GM12878 (cell line): ENCODE data around the gene BCAS3. TPM values are rescaled to one million over a fixed set of nuclear protein-coding genes. Genes with fewer than 3 reads are reported as not detected.

Experiments
- ATAC-seq: fragments of 200-7000 bp; cut with Tn5 transposase; 3 replicates; pipeline ENCODE4 v1.9.1; 2020; ENCODE audit warnings: mild to moderate bottlenecking, moderate library complexity
- BruUV-seq: library from RNA; stranded (reverse); fragments of 400-500 nt; replicated peaks from 2 replicates; lab custom pipeline; 2021; lab: Mats Ljungman, UMichigan
- CTCF ChIA-PET: fragments of 300-600 bp; sonication (Branson Sonifier 250); formaldehyde crosslinking; extraction: SDS; loops from one replicate; lab custom pipeline; 2021; ENCODE audit warnings: inconsistent platforms; lab: Yijun Ruan, JAX
- POLR2A ChIA-PET: fragments of 350-600 bp; formaldehyde crosslinking; extraction: SDS; loops from one replicate; lab custom pipeline; 2021; ENCODE audit warnings: inconsistent platforms; lab: Charles Lee
- RAD21 ChIA-PET: fragments of 300-600 bp; sonication (Branson Sonifier 250); formaldehyde crosslinking; loops from one replicate; lab custom pipeline; 2023; ENCODE audit warnings: antibody characterized with exemption; ENCODE audit not compliant: unreplicated experiment; lab: Charles Lee
- SMC1A ChIA-PET: fragments of 300-600 bp; sonication (Branson Sonifier 250); formaldehyde crosslinking; loops from one replicate; lab custom pipeline; 2023; ENCODE audit not compliant: unreplicated experiment, uncharacterized antibody; lab: Charles Lee
- DNase-seq: peaks from one replicate; pipeline ENCODE4 v3.0.0-alpha.2; 2011; ENCODE audit warnings: low read depth, low spot score
- FAIRE-seq: peaks from 3 replicates; lab custom pipeline; 2011; peaks lifted over from hg19 to GRCh38; lab: Jason Lieb, UNC
- H2AFZ ChIP-seq: 2 replicates; pipeline ENCODE4 v1.6.0; 2011; ENCODE audit warnings: low read depth, low read length, control low read depth; ENCODE audit not compliant: control insufficient read depth
- H3K27ac ChIP-seq: 2 replicates; pipeline ENCODE4 v1.5.1; 2011; ENCODE audit warnings: control low read depth; ENCODE audit not compliant: control insufficient read depth, insufficient read depth
- H3K27me3 ChIP-seq, 2 experiments: replicated peaks in 1 of 2; 2 replicates each; pipeline versions ENCODE4 v1.6.0 to v1.6.1; 2011; ENCODE audit warnings: low read length in 1 of 2; ENCODE audit not compliant: control insufficient read depth in 2 of 2, insufficient read depth in 2 of 2
- H3K36me3 ChIP-seq, 2 experiments: 2 replicates each; pipeline ENCODE4 v1.5.1; 2011; ENCODE audit warnings: low read length in 1 of 2; ENCODE audit not compliant: control insufficient read depth in 2 of 2, insufficient read depth in 2 of 2
- H3K4me1 ChIP-seq: 2 replicates; pipeline ENCODE4 v1.6.1; 2011; ENCODE audit warnings: mild to moderate bottlenecking, low read length, moderate library complexity, mixed read lengths; ENCODE audit not compliant: control insufficient read depth, insufficient read depth
- H3K4me2 ChIP-seq: 2 replicates; pipeline ENCODE4 v1.6.0; 2011; ENCODE audit warnings: control low read depth; ENCODE audit not compliant: control insufficient read depth, insufficient read depth
- H3K4me3 ChIP-seq: fragments of 200-600 bp; sonication (generic); 2 replicates; pipeline ENCODE4 v1.5.1; 2016
- H3K79me2 ChIP-seq: 2 replicates; pipeline ENCODE4 v1.6.0; 2011; ENCODE audit warnings: low read length; ENCODE audit not compliant: control insufficient read depth, insufficient read depth
- H3K9ac ChIP-seq: 2 replicates; pipeline ENCODE4 v1.8.0; 2011; ENCODE audit warnings: low read length, control low read depth, mixed read lengths; ENCODE audit not compliant: control insufficient read depth, insufficient read depth
- H3K9me3 ChIP-seq: replicated peaks from 3 replicates; pipeline ENCODE4 v1.5.1; 2011; ENCODE audit warnings: mild to moderate bottlenecking, low read length; ENCODE audit not compliant: control insufficient read depth, insufficient read depth
- H4K20me1 ChIP-seq: 2 replicates; pipeline ENCODE4 v1.6.0; 2011; ENCODE audit not compliant: control insufficient read depth, insufficient read depth
- EED ChIP-seq: sonication (generic); IDR thresholded peaks from 2 replicates; pipeline ENCODE4 v1.6.1; 2016; ENCODE audit warnings: antibody characterized with exemption, low read depth
- ETV6 ChIP-seq, 2 experiments: fragments of 450-650 bp in 1 of 2; IDR thresholded peaks in 1 of 2; conservative IDR thresholded peaks in 1 of 2; 2 replicates each; pipeline ENCODE4 v1.6.1; 2014; ENCODE audit warnings: antibody characterized with exemption in 1 of 2, borderline replicate concordance in 1 of 2, low read depth in 1 of 2, mild to moderate bottlenecking in 1 of 2, moderate library complexity in 1 of 2
- LARP7 ChIP-seq: fragments of 450-650 bp; IDR thresholded peaks from 2 replicates; pipeline ENCODE4 v1.6.1; 2017; ENCODE audit warnings: mild to moderate bottlenecking
- MTA3 ChIP-seq: IDR thresholded peaks from 2 replicates; pipeline ENCODE4 v1.6.1; 2012; ENCODE audit warnings: low read length, inconsistent platforms, borderline replicate concordance
- NFYB ChIP-seq: IDR thresholded peaks from 2 replicates; pipeline ENCODE4 v1.6.1; 2011; ENCODE audit warnings: low read depth, mild to moderate bottlenecking, low read length, improper control_type of control experiment, moderate library complexity; ENCODE audit not compliant: insufficient read depth
- PAX8 ChIP-seq: fragments of 450-650 bp; IDR thresholded peaks from 2 replicates; pipeline ENCODE4 v1.6.1; 2017; ENCODE audit warnings: mild to moderate bottlenecking, moderate library complexity
- RAD21 ChIP-seq: IDR thresholded peaks from 2 replicates; pipeline ENCODE4 v1.6.1; 2011; ENCODE audit warnings: mild to moderate bottlenecking, low read depth, low read length, moderate library complexity; ENCODE audit not compliant: insufficient read depth
- RAD51 ChIP-seq: fragments of 450-650 bp; IDR thresholded peaks from 2 replicates; pipeline ENCODE4 v1.6.1; 2016; ENCODE audit warnings: moderate library complexity, mild to moderate bottlenecking, inconsistent platforms
- SMAD1 ChIP-seq: fragments of 450-650 bp; IDR thresholded peaks from 2 replicates; pipeline ENCODE4 v1.6.1; 2018; ENCODE audit warnings: mild to moderate bottlenecking, low read depth; ENCODE audit not compliant: partially characterized antibody
- SMC3 ChIP-seq: IDR thresholded peaks from 2 replicates; pipeline ENCODE4 v1.6.1; 2011; ENCODE audit warnings: low read length, improper control_type of control experiment, borderline replicate concordance
- TBL1XR1 ChIP-seq: IDR thresholded peaks from 2 replicates; pipeline ENCODE4 v1.6.1; 2012; ENCODE audit warnings: low read depth, low read length, improper control_type of control experiment
- TCF12 ChIP-seq: IDR thresholded peaks from 2 replicates; pipeline ENCODE4 v1.6.1; 2011; ENCODE audit warnings: low read depth, mild to moderate bottlenecking, low read length
- TCF3 ChIP-seq: IDR thresholded peaks from 2 replicates; pipeline ENCODE4 v1.6.1; 2012; ENCODE audit warnings: low read depth, mild to moderate bottlenecking, low read length, borderline replicate concordance; ENCODE audit not compliant: insufficient read depth
- ZNF207 ChIP-seq: fragments of 450-650 bp; IDR thresholded peaks from 2 replicates; pipeline ENCODE4 v1.6.1; 2014; ENCODE audit warnings: antibody characterized with exemption, mild to moderate bottlenecking, borderline replicate concordance
- WGBS: methylation state at CpG from one replicate; pipeline ENCODE4 v1.1.6; 2016; ENCODE audit warnings: low lambda C conversion rate; ENCODE audit not compliant: insufficient replicate concordance, insufficient coverage; ENCODE audit errors: missing lambda C conversion rate; 5-methylcytosine and 5-hydroxymethylcytosine counted together
- in situ Hi-C: fragments of 300-500 bp; cut with MboI; formaldehyde crosslinking; loops from 9 replicates; pipeline ENCODE4 v1.14.3; 2018; ENCODE audit warnings: mixed read lengths
- intact Hi-C: fragments of 100-400 bp; cut with micrococcal nuclease; formaldehyde crosslinking; loops from one replicate; pipeline ENCODE4 v1.14.2; 2022; ENCODE audit not compliant: unreplicated experiment
- polyA plus RNA-seq, 11 experiments: library from polyadenylated mRNA; depleted of rRNA in 4 of 11; unstranded in 6 of 11; stranded (reverse) in 5 of 11; fragments of >200 nt; fragmentation: Nextera tagmentation in 4 of 11; fragmentation: Illumina TruSeq in 1 of 11; extraction: Ambion mirVana in 4 of 11; extraction: Trizol in 1 of 11; gene quantifications; 1 replicate in 1 of 11; 2 replicates in 10 of 11; pipeline versions ENCODE4 v1.2.1 to v1.2.3, GENCODE V29; 2011 to 2016; ENCODE audit warnings: inconsistent platforms in 2 of 11, missing spikeins in 2 of 11, low read depth in 1 of 11
- total RNA-seq, 4 experiments: library from RNA; depleted of rRNA in 3 of 4; stranded (reverse); fragments of >200 nt in 3 of 4; fragmentation: Illumina TruSeq in 1 of 4; extraction: Trizol in 1 of 4; gene quantifications; 2 replicates each; pipeline versions ENCODE4 v1.2.1 to v1.2.3, GENCODE V29; 2013 to 2021

Gene BCAS3
- total and polyA plus RNA-seq, 10 of the 15 experiments (the other 5 are each of a cell fraction or from before 2014, with no cell fraction given), result 2.1 to 11.0 (median 6.6) TPM

DNA sequence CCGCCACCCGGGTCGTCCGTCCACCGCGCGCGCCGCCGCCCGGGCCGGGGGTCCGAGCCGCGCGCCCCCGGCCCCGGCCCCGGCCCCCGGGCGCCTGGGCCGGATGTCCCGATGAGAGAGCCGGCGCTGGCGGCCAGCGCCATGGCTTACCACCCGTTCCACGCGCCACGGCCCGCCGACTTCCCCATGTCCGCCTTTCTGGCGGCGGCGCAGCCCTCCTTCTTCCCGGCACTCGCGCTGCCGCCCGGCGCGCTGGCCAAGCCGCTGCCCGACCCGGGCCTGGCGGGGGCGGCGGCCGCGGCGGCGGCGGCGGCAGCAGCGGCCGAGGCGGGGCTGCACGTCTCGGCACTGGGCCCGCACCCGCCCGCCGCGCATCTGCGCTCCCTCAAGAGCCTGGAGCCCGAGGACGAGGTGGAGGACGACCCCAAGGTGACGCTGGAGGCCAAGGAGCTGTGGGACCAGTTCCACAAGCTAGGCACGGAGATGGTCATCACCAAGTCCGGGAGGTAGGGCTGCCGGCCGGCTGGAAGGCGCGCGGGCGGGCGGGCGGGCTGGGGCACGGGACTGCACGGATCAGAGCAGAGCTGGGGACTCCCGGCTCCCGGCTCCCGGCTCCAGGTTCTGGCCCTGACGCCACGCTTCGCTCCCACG, 722.5 kb downstream of the BCAS3 start:
- ChIA-PET RAD21 (no interaction called here), CTCF (no interaction called here), POLR2A (interaction anchor here (0.7 kb wide), 1 partner anchor 455 kb away, joined by 4 read pairs; no protein-coding TSS in a partner anchor), SMC1A (no interaction called here)
- Histone ChIP-seq H2AFZ (no peak overlapping the region), H3K36me3 (no peaks in the 10 kb centered on the region; a peak in 1 of 4 replicates), H3K4me3 (no peak overlapping the region), H3K27ac (no peak overlapping the region), H3K27me3 (peaks cover 30 to 41% of the 10 kb centered on the region in 2 experiments), H3K4me2 (no peak overlapping the region), H4K20me1 (no peaks in the 10 kb centered on the region), H3K9ac (no peak overlapping the region), H3K4me1 (no peaks in the 10 kb centered on the region), H3K79me2 (no peaks in the 10 kb centered on the region), H3K9me3 (no peaks in the 10 kb centered on the region; the same call in 2 of the 3 replicates)
- WGBS, result 22% methylated on average over 27 of the region's 90 CpGs
- no TSS peak for BruUV-seq
- DNase-seq (no peak), FAIRE-seq (no peak), ATAC-seq (no peak)
- no peak for TF ChIP-seq RAD51
- TF ChIP-seq PAX8, result no peak
- TF ChIP-seq SMAD1, result no peak
- no peak for TF ChIP-seq EED
- no peak for TF ChIP-seq TCF3
- TF ChIP-seq TCF12, result no peak
- no peak for TF ChIP-seq TBL1XR1
- no peak for TF ChIP-seq RAD21
- TF ChIP-seq ZNF207, result no peak
- no peak for TF ChIP-seq ETV6 (conservative IDR thresholded peaks at IDR 0.05 in 1 of 2, IDR thresholded peaks at IDR 0.05 in 1 of 2; ENCODE audit: borderline replicate concordance in 1 of 2, low read depth in 1 of 2)
- no peak for TF ChIP-seq LARP7
- TF ChIP-seq MTA3, result no peak
- TF ChIP-seq SMC3, result no peak
- TF ChIP-seq NFYB, result no peak
- intact Hi-C loops, result no loop called here
- in situ Hi-C loops, result no loop called here
